ENCODE results near the gene PLIN1.

DNA sequence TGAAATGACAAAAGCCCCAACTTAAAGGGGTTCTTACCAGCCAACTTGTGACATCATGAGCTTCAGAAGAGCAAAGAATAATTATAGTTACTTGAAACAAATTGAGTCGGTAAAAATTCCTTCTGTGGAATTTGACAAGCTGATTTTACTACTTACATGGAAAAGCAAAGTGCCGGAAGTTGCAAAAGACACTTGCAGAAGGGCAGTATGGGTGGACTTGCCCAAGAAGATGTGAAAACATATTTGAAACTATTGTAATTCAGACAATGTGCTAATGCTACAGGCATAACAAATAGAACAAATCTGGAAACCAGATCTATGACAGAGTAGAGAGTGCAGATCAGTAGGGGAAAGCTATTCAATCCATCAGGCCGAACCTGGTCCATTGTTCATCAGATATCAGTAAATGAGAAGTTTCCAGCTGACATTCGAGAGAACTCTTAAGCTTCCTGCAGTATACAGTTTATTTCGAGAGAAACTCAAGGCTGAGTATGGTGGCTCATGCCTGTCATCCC, 21.4 kb downstream of the PLIN1 start:
- TF ChIP-seq, protein P1, sequence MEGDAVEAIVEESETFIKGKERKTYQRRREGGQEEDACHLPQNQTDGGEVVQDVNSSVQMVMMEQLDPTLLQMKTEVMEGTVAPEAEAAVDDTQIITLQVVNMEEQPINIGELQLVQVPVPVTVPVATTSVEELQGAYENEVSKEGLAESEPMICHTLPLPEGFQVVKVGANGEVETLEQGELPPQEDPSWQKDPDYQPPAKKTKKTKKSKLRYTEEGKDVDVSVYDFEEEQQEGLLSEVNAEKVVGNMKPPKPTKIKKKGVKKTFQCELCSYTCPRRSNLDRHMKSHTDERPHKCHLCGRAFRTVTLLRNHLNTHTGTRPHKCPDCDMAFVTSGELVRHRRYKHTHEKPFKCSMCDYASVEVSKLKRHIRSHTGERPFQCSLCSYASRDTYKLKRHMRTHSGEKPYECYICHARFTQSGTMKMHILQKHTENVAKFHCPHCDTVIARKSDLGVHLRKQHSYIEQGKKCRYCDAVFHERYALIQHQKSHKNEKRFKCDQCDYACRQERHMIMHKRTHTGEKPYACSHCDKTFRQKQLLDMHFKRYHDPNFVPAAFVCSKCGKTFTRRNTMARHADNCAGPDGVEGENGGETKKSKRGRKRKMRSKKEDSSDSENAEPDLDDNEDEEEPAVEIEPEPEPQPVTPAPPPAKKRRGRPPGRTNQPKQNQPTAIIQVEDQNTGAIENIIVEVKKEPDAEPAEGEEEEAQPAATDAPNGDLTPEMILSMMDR (IDR thresholded peaks at IDR 0.05), result no peak
- TF ChIP-seq EZH2 (IDR thresholded peaks at IDR 0.05) (no peak), EZH2phosphoT487 (IDR thresholded peaks at IDR 0.05) (no peak)

Measured in neural progenitor cell (in vitro differentiated cells).